NCI-H2107 (cell line): ENCODE results near the gene IL17RD.

Source experiments
- DNase-seq: peaks from one replicate; lab custom pipeline; 2025; lab: John Stamatoyannopoulos, UW

Gene IL17RD

DNA sequence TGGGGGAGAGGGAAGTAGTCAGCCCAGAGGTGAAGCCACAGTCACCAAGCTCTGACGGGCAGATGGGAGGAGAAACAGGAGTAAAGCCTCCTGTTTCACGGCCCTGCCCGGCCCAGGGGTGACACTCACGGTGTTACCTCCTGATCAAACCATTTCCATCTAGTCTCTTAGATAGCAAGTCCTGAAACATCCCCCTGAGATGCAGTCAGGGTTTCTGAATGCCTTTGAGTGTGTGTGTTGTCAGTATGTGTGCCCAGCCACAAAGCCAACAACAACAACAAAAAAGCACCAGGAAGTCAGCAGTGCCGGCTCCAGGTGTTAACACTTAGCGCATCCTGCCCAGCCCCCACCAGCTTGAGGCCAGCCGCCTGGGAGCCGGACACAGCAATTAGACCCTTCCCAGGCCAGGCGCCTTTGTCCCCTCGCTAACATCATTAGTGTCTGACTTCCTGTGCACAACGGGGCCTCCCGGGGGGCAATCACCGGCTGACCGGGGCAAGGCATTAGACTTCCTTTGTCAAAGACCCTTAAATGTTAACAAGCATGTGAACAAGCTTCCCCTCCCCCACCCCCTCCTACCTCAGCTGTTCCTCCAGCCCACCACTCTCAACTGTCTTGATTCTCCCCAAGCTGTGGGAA, 34.5 kb downstream of the IL17RD start:
- no peak for DNase-seq

DNA sequence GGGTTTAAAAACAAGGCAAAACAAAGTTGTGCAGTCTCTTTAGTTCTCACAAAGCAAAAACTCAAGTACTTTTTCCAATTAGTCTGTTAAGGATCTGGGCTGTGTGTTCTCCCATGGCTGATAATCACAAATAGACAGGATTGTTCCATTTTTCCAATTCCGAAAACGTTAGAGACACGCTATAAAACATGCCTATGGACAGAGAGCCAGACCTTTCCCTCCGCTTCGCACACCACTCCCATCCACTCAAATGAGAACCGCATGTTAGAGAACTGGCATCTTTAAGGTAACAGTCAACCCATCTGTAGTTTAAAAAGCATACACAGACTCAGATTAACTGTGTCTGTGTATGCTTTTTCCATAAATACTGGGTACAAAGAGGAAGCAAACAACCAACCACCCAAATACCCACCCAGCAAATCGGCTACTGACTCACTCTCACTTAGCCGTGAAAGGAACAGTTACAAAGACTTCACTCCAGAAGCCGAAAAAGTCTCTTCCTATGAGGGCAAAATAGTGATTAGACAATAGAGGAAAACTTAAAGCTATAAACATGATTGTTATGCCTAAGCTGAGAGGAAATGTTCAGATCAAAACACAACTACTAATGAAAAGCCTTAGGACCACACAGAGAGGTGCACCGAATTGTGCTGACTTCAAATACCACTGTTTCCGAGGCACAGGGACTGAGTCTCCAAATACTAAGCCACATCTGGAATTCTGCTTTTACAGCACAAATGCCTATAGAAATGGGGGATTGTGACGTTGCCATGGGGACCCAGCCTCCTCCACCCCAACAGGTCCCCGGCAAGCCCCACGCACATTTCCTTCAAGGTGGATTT, 36.1 kb downstream of the IL17RD start:
- DNase-seq = no peak

DNA sequence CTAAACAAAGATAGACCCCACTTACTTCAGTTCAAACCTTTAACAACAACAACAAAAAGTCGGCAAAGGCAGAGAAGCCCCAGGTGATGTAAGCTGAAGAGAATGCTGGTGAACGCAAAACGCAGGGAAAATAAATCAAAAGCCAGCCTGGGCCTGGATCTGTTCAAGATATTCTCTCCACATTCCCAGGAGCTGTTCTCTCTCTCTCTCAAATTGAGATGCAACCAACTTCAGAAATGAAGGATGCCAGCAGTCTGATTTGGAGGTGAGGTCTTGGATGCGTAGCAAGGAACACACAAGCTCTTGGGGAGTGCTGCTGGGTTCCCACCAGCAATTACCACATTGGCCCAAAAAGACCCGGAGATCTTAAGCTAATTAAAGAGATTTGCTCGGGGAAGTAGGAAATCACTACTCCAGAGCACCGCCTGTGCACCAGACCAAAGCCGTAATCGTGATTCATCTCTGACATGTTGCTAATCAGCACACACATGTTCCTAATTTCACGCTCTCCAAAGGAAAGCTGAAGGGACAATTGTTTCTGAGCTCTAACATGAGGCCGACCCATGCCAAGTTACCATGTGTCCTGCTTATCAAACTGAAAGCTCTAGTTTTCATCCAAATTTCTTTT, 37.1 kb downstream of the IL17RD start:
- no peak for DNase-seq

DNA sequence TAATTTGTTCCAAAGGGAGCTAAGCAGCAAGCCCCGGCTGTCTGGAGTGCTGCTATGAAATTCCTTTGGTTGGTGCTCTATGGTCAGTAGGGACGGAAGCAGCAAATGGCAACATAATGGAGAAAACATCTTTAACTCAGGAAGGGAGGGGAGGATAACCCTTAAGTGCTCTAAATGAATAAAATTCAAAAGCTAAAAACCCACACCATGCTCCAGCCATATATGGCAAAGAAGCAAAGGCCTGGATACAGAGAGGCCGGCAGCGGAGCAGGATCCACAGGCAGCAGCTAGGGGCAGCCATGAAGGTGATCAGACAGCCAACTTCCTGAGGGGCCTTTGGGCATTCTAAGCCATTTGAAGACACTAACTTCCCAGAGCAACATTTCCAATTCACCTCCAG, 38.9 kb downstream of the IL17RD start:
- no peak for DNase-seq

DNA sequence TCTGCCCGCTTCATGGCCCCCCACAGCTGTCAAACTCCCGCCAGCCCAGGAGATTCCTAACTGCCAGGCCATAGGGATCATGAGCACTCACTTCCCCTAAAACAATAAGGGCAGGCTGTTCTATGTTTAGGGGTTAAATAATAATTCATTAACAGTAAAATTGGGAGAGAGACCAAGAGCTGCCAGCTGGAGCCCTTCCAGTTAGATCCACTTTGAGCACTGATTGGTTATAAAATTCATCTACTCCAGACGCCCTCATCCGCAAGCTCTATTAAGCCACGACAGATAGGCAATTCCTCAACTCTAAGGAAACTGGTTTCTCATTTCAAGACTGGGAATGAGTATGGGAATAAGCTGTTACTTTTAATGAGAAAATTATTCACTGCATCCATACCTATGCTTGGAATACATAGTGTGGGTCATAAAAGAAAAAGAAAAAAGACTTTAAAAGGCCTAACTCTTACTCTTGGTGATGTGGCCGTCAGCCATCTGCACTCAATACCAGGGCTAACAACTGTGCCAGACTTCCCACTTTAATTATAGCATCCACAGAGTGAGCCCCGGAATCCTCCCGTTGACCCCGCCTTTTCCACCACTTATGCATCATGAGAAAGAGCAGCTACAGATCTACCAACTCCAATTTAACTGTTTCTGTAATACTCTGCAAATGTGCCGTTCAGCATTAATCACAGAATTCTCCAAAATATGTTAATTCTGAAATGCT, 44.5 kb downstream of the IL17RD start:
- no peak for DNase-seq

DNA sequence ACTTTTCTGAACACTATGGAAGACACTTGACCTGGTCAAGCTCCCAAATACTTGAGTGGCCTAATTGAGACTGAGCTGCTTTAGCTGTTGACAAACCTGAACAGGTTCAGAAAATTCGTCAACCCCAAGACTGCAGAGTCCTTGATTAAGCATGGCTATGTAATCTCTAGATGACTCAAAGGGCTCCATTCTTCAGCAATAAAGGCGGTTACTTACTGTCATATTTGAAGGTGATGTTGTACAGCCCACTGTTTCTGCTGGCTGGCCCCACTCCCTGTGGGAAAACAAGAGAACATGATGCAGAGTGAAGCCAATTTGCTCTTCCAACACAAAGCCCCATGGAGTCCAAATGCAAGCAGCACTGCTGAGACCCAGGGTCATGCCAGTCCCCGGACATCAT, 45.1 kb downstream of the IL17RD start:
- DNase-seq = no peak

DNA sequence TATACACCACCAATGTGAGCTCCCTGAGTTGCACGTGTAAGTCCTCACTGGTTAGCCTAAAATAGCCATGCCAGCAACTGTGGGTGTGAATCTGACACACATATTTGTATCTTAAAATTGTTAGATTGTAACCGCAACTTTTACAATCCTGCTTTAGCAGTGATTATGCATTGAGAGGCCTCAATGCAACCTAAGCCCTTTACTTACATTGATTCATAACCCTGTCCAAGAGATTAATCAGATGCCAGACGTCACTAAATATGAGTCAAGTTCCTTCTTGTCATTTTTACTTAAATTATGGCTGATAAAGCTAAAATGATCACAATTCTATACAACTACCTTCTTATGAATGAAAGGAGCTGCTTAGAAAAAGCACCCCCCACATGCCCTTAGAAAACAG, 46.9 kb downstream of the IL17RD start:
- DNase-seq = no peak

DNA sequence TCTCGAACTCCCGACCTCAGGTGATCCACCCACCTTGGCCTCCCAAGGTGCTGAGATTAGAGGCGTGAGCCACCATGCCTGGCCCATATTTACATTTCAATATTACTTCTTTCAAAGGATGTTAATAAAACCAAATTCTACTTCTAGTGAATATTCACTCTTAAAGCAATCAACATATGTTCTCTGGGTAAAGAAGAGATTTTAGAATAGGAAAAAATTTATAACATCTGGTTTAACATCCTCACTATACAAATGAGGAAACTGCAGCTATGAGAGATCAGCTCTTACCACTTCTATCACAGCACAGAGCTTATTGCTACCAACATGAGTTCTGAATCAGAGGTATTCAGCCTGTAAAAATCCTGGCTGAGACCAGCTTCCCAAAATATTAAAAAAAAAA, 48.7 kb downstream of the IL17RD start:
- DNase-seq = no peak

DNA sequence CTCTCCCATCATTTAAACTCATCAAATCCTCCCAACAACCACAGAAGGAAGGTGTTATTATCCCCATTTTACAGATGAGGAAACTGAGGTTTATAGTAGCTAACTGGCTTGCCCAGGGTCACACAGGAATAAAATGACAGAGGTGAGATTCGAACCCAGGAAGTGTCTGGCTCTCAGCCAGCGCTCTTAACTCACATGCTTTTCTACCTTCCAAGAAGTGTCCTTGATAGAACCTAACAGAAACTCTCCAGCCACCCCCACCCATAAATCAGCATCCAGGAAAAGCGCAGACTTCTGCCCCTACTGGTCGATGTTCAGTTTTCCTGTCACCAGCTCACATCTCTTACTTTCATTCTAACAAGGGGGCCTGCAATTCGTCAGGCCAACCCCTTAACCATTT, 52.9 kb downstream of the IL17RD start:
- no peak for DNase-seq

DNA sequence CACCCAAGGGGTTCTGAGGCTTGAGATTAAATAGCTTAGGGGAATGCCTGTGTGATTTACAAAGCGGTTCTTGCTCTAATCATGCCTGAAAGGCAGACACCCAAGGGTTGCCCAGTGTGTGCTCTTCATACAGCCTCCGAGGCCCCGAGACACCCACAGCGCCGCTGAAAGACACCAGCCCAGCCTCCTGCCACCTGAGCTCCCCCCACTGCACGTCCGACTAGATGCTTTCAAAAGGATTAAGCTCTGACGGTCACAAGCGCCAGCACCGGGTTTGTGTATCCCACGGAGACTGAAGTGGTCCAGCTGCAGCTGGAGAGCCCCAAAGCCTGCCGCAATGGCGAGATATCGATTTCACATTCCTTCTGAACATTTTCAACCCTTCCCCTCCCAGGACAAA, 54.4 kb downstream of the IL17RD start:
- peak; percentile 38 for DNase-seq

DNA sequence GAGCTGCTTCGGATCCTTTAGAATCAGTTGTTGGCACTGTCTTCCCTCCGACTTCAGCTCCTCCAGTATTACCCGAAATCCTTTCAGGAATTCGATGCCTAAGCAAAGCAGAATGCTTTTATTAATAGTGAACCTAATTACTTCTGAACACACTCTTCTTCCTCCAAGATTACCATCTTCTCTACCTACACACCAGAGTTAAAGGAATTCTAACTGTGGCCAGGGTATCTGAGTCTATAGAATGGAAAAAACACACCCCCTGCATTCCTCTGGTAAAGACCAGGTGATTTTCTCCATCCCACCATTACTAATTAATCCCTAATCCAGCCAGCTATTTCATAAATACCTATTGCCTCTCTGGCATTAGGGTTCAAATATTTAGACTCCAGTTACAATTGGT, 54.9 kb downstream of the IL17RD start:
- no peak for DNase-seq

DNA sequence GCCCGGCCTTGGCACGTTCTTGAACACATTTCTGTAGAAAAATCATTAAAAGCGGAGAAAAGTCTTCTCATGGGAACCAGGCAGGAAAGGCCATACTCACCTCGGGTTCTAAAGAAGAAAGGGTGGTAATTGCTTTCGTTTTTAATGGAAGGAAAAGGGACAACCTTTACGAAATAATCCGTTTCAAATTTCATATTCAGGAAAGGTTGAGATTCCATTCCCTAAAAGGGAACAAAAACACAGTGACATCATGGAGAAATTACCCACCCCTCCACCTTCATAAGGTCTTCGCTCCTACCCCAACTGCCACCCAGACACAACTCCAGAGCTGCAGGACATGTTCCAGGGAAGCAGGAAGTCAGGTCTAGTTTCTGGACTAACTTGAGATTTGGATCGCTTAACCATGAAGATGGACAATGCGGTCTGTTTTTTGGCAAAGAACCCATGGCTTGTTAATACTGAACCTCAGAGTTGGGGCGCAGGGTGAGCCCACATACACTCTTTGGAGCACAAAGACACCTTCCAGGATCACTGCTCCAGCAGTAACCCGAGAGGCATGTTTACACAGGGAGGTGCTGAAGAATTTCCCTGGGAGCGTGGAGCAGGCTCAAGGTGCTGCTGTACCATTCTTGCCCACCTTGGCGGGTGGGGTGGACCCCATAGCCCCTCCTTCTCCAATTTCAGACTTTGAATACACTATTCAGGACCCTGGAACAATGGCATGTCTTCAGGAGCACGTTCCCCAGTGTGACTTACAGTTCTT, 55.5 kb downstream of the IL17RD start:
- DNase-seq = no peak

DNA sequence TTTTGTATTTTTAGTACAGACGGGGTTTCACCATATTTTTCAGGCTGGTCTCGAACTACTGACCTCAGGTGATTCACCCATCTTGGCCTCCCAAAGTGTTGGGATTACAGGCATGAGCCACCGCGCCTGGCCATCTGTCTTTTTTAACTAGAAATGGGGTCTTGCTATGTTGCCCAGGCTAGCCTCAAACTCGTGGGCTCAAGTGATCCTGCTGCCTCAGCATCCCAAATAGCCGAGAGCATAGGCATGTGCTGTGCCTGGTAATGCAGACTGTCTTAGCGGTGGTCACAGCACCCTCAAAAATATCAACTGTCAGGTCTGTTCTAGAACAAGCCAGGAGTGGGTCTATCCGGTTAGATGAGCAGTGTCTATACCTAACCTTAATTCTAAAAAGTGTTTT, 56.5 kb downstream of the IL17RD start:
- no peak for DNase-seq

DNA sequence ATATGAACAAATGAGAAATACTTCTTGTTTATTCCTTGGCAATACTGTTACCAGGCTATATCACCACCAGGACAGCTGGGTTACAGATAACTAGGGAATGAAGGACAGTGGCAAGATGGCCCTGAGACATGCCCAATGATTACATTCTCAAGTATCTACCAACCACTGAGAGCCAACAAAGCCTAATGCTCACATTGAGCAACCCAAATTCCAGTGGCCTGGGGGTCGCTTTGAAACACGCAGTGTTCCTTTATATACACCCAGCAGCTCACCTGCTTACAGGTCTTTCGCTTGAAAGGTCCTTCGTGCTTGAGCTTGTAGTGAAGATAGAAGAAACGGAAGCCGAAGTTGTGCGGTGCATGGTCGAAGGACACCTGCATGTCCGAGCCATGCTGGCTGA, 59.6 kb downstream of the IL17RD start:
- DNase-seq = no peak

DNA sequence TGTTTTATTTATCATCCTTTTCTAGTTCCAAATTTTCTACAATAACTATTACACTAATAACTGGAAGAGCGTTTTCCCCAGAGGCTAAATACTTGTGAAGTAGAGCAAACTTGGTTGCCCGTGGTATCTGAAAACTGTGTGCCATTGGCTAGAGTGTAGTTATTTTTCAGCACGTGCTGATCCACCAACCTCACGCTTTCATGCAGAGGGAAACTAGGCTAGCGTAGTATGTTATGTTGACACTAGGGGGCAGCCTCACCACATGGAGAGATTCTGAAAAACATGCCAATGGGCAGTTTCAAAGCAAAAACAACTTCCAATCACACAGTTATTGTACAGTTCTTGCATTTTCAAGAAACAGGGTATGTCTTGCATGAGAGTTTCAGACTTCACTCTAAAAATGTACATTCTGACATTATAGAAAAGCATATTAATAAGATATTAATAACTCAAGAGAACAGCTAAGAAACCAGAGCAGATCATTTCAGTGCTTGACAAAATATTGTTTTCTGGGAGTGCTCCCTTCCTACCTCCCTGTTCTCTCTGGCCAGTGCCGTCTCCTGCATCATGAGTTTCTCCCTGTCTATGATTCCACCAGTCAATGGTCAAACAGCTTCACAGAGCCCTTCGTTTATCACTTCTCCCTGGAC, 65.0 kb downstream of the IL17RD start:
- DNase-seq = peak; percentile 12

DNA sequence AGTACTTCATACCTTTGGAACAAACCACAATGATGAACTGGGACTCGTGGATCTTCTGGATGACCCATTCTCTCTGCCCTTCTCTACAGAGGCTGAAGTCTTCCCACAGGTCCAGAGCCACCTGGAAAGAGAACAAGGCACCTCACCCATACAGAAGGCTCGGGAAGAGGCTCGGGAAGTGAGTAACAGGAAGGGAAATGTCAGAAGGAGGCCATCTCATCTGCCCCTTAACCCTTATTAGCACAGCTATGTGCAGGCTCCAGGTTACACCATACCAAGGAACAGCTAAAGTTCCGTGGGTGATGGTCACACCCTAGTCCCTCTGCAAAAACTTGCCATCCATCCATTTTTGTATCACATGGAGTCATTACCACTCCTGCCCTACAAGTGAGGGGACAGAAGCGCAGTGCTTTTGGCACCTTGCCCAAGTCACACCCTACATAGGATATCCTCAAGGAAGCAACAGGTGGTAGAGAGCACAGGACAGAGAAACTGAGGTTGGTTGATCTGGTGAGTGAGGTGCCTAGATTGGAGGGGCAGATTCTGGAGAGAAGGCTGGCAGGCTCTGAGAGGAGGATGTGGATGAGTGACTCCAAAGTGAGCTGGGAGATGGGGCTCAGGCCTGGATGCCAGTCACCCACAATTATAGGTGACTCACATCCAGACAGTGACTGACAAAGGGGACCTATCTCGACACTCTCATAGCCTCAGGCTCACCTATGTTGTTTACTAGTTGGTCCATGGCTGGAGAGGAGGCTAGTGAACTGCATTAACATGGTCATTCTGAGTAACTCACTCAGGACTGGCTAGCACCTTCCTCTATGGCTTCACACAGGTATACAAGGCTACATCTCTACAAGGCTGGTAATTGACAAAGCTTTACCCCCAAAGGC, 66.5 kb downstream of the IL17RD start:
- DNase-seq = no peak

DNA sequence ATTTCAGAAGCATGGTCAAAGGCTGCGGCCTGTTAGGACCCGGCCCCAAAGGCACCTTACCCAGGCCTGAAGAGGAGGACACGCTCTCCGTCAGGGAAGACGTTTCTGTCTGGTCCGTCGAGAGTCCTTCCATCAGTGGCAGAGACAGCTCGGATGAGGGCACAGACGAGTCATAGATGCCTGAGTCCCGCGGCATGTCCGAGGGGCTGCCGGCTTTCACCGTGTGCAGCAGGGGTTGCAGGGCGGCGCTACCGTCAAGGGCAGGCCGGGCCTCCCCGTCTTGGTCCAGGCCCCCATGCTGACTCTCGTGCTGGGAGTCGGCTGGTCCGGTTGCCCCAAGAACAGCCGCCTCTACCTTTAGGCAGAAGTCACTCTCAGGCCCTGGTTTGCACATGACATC, 67.6 kb downstream of the IL17RD start:
- DNase-seq = no peak

DNA sequence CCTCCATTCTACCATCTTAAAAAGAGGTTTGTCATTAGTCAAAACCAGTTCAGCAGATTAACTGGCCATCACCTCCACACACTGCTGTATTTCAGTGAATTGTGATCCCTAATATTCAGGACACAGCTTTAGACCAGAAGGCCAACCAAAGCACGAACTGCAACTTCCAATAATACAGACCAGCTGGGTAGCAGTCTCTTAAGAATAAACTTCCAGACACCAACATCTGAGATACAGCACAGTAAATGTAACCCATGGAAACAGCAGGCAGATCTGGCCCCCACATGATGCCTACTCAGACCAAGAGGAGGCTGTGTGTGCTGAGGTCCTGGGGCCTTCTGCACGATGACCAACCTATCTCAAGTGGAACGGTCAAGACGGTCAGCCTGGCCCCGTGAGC, 69.8 kb downstream of the IL17RD start:
- DNase-seq = no peak

DNA sequence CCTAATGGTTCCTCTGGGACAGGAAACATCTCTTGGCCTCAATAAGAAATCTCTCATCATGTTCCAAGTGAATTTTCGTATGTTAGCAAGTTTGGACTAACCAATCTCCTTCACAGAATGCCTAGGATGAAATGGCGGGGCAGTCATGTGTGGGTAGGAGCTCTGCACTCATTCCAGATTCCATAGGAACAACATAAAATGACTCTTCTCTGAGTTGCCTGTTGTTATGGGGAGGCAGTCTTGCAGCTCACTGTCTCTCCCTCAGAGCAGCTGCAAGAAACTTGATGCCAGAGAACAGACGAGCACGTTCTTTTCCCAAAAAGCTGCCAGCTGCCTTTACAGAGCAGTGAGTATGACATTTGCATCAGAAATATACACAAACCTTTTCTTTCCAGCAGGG, 70.6 kb downstream of the IL17RD start:
- DNase-seq = no peak

DNA sequence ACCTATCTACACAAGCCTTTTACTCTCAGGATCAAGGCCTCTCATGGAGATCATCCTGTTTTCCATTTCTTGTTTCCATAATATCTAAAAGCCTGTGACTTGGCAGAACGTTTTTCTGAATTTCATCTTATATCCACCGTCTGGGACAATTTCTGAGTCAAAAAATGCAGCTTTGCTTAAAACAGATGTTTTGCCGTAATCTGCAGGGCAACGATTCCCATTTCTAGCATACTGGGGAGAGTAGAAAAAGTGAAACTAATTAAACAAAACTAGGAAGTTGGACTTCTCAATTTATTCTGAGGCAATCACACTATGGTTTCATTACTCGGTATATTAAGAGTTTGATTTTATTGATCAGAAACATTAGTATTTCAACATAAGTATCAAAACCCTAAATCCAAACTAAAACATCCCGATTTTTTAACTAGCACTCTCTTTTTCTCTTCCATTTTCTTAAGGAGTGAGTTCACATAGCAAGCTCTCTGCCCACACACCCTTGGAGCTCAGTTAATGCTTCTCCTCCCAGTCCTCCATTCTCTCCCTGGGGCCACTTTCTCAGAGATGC, 71.1 kb downstream of the IL17RD start:
- DNase-seq = no peak
